HEK293 (cell line): ENCODE measurements around the gene ADAM17.

Experiments used
- CTCF ChIA-PET: fragments of 350-600 bp; formaldehyde crosslinking; extraction: SDS; loops from one replicate; lab custom pipeline; 2021; ENCODE audit warnings: antibody characterized with exemption; lab: Yijun Ruan, JAX
- POLR2A ChIA-PET: fragments of 300-600 bp; formaldehyde crosslinking; extraction: SDS; loops from one replicate; lab custom pipeline; 2020; ENCODE audit warnings: antibody characterized with exemption, inconsistent platforms; lab: Yijun Ruan, JAX
- H3K27ac ChIP-seq: fragments of 200-500 bp; sonication (Bioruptor generic); 2 replicates; pipeline ENCODE4 v1.5.1; 2014; ENCODE audit warnings: low read depth, low read length, control low read depth, inconsistent platforms; ENCODE audit errors: extremely low read depth
- H3K36me3 ChIP-seq, 2 experiments: fragments of 200-500 bp in 1 of 2; sonication (Bioruptor generic) in 1 of 2; 1 replicate in 1 of 2; 2 replicates in 1 of 2; pipeline ENCODE4 v1.5.1; 2014 to 2017; ENCODE audit warnings: inconsistent platforms in 2 of 2, low read length in 2 of 2; ENCODE audit not compliant: control insufficient read depth in 2 of 2, insufficient read depth in 1 of 2
- H3K4me1 ChIP-seq: fragments of 200-500 bp; sonication (Bioruptor generic); 2 replicates; pipeline ENCODE4 v1.5.1; 2014; ENCODE audit warnings: mild to moderate bottlenecking, low read length, inconsistent platforms; ENCODE audit not compliant: control insufficient read depth, insufficient read depth
- H3K4me3 ChIP-seq: 2 replicates; pipeline ENCODE4 v1.5.1; 2011; ENCODE audit warnings: low read depth, mild to moderate bottlenecking, control low read depth, low read length, moderate library complexity
- H3K9me3 ChIP-seq: fragments of 200-500 bp; sonication (Bioruptor generic); 2 replicates; pipeline ENCODE4 v1.5.1; 2014; ENCODE audit warnings: low read depth, low read length, inconsistent platforms; ENCODE audit not compliant: control insufficient read depth, insufficient read depth
- BCL11A ChIP-seq: fragments of 450-650 bp; formaldehyde crosslinking; IDR thresholded peaks from 2 replicates; pipeline ENCODE4 v1.5.1; 2016; ENCODE audit warnings: low read depth, missing biosample characterization, missing genetic modification characterization
- HOXA7 ChIP-seq: sonication (generic); formaldehyde crosslinking; IDR thresholded peaks from 2 replicates; pipeline ENCODE4 v1.8.1; 2022; ENCODE audit warnings: missing genetic modification reagents, borderline replicate concordance
- ZIC2 ChIP-seq: fragments of 450-650 bp; formaldehyde crosslinking; IDR thresholded peaks from 2 replicates; pipeline ENCODE4 v1.5.1; 2016; ENCODE audit warnings: missing biosample characterization, missing genetic modification characterization
- ZNF174 ChIP-seq: fragments of 450-650 bp; formaldehyde crosslinking; IDR thresholded peaks from 2 replicates; pipeline ENCODE4 v1.5.0; 2017; ENCODE audit warnings: missing biosample characterization, mild to moderate bottlenecking, missing genetic modification characterization
- ZNF274 ChIP-seq, 2 experiments: fragments of 200-500 bp in 1 of 2; fragments of 450-650 bp in 1 of 2; sonication (Bioruptor generic) in 1 of 2; formaldehyde crosslinking in 1 of 2; IDR thresholded peaks; 2 replicates each; pipeline versions ENCODE4 v1.5.1 to v1.6.1; 2014 to 2016; ENCODE audit warnings: borderline replicate concordance in 1 of 2, inconsistent platforms in 1 of 2, low read length in 1 of 2, missing biosample characterization in 1 of 2, missing genetic modification characterization in 1 of 2
- ZNF292 ChIP-seq: fragments of 450-650 bp; formaldehyde crosslinking; IDR thresholded peaks from 2 replicates; pipeline ENCODE4 v1.5.1; 2016; ENCODE audit warnings: low read depth, missing biosample characterization, missing genetic modification characterization, borderline replicate concordance
- ZNF391 ChIP-seq: fragments of 450-650 bp; formaldehyde crosslinking; IDR thresholded peaks from 2 replicates; pipeline ENCODE4 v1.5.1; 2016; ENCODE audit warnings: low read depth, missing biosample characterization, missing genetic modification characterization, borderline replicate concordance
- ZNF530 ChIP-seq: fragments of 450-650 bp; formaldehyde crosslinking; IDR thresholded peaks from 2 replicates; pipeline ENCODE4 v1.5.1; 2016; ENCODE audit warnings: low read depth, missing biosample characterization, missing genetic modification characterization
- ZNF707 ChIP-seq: fragments of 450-650 bp; formaldehyde crosslinking; IDR thresholded peaks from 2 replicates; pipeline ENCODE4 v1.5.1; 2016; ENCODE audit warnings: missing biosample characterization, missing genetic modification characterization
- ZNF791 ChIP-seq: fragments of 450-650 bp; formaldehyde crosslinking; IDR thresholded peaks from 2 replicates; pipeline ENCODE4 v1.5.1; 2016; ENCODE audit warnings: missing biosample characterization, missing genetic modification characterization
- ZNF792 ChIP-seq: fragments of 450-650 bp; formaldehyde crosslinking; IDR thresholded peaks from 2 replicates; pipeline ENCODE4 v1.5.1; 2016; ENCODE audit warnings: missing biosample characterization, missing genetic modification characterization
- TF ChIP-seq, protein P1 (sequence below): fragments of 450-650 bp; formaldehyde crosslinking; IDR thresholded peaks from 2 replicates; pipeline ENCODE4 v1.5.1; 2016; ENCODE audit warnings: missing biosample characterization, missing genetic modification characterization
- TF ChIP-seq, protein P2 (sequence below): fragments of 450-650 bp; formaldehyde crosslinking; IDR thresholded peaks from 2 replicates; pipeline ENCODE4 v1.5.1; 2017; ENCODE audit warnings: missing biosample characterization, missing genetic modification characterization
- TF ChIP-seq, protein P3 (sequence below): fragments of 450-650 bp; formaldehyde crosslinking; IDR thresholded peaks from 2 replicates; pipeline ENCODE4 v1.5.1; 2016; ENCODE audit warnings: missing biosample characterization, missing genetic modification characterization, borderline replicate concordance

The ADAM17 gene

DNA sequence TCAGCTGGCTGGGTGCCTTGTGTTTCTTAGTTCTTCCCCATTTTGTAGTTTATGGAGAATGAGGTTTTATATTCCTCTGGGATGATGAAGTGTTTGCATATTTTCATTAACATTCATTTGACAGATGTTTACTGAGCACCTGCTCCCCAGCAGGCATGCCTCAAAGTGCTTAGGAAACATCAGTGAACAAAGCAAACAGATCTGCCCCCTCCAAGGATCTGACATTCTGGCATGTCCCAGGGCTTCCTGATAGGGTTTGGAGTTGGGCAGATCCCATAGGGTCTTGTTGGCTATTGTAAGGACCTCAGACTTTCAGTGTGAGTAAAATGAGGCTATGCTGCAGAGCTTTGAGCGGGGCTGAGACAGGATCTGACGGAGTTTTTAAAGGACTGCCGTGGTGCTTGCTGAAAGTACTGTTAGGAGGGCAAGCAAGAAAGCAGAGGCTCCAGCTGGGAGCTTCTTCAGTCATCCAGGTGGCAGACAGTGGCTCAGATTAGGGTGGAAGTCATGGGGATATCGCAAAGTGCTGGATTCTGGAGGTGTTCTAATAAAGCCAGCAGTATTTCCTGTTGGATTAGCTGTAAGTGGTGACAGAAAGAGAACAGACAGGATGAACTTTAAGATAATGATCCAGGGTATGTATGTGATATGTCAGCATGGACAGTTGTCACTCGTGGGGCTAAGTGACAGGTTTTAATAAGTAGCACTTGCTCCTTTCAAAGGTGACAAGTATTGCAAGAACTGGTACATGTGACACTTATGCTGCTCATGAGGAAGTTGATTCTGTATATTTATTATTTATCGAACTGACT, 92.5 kb downstream of the ADAM17 start:
- H3K27ac ChIP-seq = no peak overlapping the region
- no peak for TF ChIP-seq ZNF791 (tag by site-specific recombination)
- TF ChIP-seq, protein P1, sequence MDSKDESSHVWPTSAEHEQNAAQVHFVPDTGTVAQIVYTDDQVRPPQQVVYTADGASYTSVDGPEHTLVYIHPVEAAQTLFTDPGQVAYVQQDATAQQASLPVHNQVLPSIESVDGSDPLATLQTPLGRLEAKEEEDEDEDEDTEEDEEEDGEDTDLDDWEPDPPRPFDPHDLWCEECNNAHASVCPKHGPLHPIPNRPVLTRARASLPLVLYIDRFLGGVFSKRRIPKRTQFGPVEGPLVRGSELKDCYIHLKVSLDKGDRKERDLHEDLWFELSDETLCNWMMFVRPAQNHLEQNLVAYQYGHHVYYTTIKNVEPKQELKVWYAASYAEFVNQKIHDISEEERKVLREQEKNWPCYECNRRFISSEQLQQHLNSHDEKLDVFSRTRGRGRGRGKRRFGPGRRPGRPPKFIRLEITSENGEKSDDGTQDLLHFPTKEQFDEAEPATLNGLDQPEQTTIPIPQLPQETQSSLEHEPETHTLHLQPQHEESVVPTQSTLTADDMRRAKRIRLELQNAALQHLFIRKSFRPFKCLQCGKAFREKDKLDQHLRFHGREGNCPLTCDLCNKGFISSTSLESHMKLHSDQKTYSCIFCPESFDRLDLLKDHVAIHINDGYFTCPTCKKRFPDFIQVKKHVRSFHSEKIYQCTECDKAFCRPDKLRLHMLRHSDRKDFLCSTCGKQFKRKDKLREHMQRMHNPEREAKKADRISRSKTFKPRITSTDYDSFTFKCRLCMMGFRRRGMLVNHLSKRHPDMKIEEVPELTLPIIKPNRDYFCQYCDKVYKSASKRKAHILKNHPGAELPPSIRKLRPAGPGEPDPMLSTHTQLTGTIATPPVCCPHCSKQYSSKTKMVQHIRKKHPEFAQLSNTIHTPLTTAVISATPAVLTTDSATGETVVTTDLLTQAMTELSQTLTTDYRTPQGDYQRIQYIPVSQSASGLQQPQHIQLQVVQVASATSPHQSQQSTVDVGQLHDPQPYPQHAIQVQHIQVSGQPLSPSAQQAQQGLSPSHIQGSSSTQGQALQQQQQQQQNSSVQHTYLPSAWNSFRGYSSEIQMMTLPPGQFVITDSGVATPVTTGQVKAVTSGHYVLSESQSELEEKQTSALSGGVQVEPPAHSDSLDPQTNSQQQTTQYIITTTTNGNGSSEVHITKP (tag by site-specific recombination) = no peak
- TF ChIP-seq ZIC2 = no peak
- TF ChIP-seq ZNF530 (tag by site-specific recombination) = no peak
- TF ChIP-seq ZNF391 (tag by site-specific recombination) = no peak
- TF ChIP-seq ZNF707 (tag by site-specific recombination) = no peak
- peaks cover 35 to 74% of the 10 kb centered on the region in 2 experiments for H3K36me3 ChIP-seq
- no peak overlapping the region for H3K4me3 ChIP-seq
- no peaks in the 10 kb centered on the region for H3K4me1 ChIP-seq
- ChIA-PET POLR2A (no interaction called here), CTCF (no interaction called here)
- no peaks in the 10 kb centered on the region for H3K9me3 ChIP-seq

DNA sequence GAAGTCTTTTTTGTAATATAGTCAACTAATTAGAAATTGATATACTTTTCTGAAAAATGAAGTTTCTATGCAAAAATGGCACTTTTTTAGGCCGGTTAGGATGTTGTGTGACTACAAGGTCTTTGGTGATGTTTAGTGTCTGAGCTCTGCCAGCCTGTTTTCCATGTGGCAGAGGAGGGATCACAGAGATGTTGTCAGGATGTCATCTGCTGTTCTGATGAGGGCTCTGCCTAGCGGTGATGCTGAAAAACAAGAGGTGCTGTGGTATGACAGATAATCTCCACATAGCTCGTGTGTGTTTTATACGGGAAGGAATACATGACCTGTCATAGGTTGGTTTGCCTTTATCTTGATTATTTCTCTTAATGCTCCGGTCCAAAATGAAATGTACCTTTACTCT, 93.3 kb downstream of the ADAM17 start:
- Histone ChIP-seq H3K4me3 (no peak overlapping the region), H3K4me1 (no peaks in the 10 kb centered on the region), H3K27ac (no peak overlapping the region)
- POLR2A ChIA-PET = interaction anchor here (0.7 kb wide), 1 partner anchor 211 kb away, joined by 8 read pairs; no protein-coding TSS in a partner anchor
- TF ChIP-seq, protein P2, sequence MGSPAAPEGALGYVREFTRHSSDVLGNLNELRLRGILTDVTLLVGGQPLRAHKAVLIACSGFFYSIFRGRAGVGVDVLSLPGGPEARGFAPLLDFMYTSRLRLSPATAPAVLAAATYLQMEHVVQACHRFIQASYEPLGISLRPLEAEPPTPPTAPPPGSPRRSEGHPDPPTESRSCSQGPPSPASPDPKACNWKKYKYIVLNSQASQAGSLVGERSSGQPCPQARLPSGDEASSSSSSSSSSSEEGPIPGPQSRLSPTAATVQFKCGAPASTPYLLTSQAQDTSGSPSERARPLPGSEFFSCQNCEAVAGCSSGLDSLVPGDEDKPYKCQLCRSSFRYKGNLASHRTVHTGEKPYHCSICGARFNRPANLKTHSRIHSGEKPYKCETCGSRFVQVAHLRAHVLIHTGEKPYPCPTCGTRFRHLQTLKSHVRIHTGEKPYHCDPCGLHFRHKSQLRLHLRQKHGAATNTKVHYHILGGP (tag by site-specific recombination) = no peak
- no peak for TF ChIP-seq ZNF274 (IDR thresholded peaks at IDR 0.05; ENCODE audit: low read length)
- TF ChIP-seq ZNF274 (tag by site-specific recombination; IDR thresholded peaks at IDR 0.05; ENCODE audit: borderline replicate concordance) = no peak
- no peak for TF ChIP-seq ZNF292 (tag by site-specific recombination)
- TF ChIP-seq, protein P3, sequence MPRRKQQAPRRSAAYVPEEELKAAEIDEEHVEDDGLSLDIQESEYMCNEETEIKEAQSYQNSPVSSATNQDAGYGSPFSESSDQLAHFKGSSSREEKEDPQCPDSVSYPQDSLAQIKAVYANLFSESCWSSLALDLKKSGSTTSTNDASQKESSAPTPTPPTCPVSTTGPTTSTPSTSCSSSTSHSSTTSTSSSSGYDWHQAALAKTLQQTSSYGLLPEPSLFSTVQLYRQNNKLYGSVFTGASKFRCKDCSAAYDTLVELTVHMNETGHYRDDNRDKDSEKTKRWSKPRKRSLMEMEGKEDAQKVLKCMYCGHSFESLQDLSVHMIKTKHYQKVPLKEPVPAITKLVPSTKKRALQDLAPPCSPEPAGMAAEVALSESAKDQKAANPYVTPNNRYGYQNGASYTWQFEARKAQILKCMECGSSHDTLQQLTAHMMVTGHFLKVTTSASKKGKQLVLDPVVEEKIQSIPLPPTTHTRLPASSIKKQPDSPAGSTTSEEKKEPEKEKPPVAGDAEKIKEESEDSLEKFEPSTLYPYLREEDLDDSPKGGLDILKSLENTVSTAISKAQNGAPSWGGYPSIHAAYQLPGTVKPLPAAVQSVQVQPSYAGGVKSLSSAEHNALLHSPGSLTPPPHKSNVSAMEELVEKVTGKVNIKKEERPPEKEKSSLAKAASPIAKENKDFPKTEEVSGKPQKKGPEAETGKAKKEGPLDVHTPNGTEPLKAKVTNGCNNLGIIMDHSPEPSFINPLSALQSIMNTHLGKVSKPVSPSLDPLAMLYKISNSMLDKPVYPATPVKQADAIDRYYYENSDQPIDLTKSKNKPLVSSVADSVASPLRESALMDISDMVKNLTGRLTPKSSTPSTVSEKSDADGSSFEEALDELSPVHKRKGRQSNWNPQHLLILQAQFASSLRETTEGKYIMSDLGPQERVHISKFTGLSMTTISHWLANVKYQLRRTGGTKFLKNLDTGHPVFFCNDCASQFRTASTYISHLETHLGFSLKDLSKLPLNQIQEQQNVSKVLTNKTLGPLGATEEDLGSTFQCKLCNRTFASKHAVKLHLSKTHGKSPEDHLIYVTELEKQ (tag by site-specific recombination) = no peak
- TF ChIP-seq BCL11A (tag by site-specific recombination) = no peak
- no peak for TF ChIP-seq HOXA7
- TF ChIP-seq ZNF174 (tag by site-specific recombination) = no peak
- TF ChIP-seq ZNF792 (tag by site-specific recombination) = no peak
- TF ChIP-seq, all 188 proteins: peak for 0
- Histone ChIP-seq H3K36me3 (peaks cover 42 to 76% of the 10 kb centered on the region in 2 experiments), H3K9me3 (no peaks in the 10 kb centered on the region)
- CTCF ChIA-PET = no interaction called here
